Gastrocnemius medialis (tissue), 4 donors: ENCODE measurements around the gene ADCY9. TPM values are rescaled to one million over a fixed set of nuclear protein-coding genes. Genes with fewer than 3 reads are reported as not detected.
"Not testable (repeated sequence)": the region's sequence is repeated elsewhere in the genome, so short reads cannot be mapped to it uniquely, and the experiment has no call there.

Experiments used
- ATAC-seq, 2 donors: fragments of 150-250 bp; one replicate each; pipeline ENCODE4 v1.9.1; 2016
- DNase-seq, 2 donors: peaks; one replicate each; pipeline ENCODE4 v3.0.0-alpha.2; 2019
- H3K27ac ChIP-seq, 4 donors: fragments of 200-600 bp; sonication (generic); 1 replicate in 1 of 4; 2 replicates in 3 of 4; pipeline ENCODE4 v1.5.1; 2016 to 2018; ENCODE audit warnings: mild to moderate bottlenecking in 2 of 4, moderate library complexity in 1 of 4
- H3K27me3 ChIP-seq, 3 donors: fragments of 200-600 bp; sonication (generic) in 2 of 3; 1 replicate in 1 of 3; 2 replicates in 2 of 3; pipeline versions ENCODE4 v1.5.1 to v1.6.0; 2016 to 2019; ENCODE audit warnings: mild to moderate bottlenecking in 1 of 3, moderate library complexity in 1 of 3
- H3K36me3 ChIP-seq, 2 donors: fragments of 200-600 bp; sonication (generic) in 1 of 2; one replicate each; pipeline ENCODE4 v1.5.1; 2017 to 2018
- H3K4me1 ChIP-seq, 2 donors: fragments of 200-600 bp; sonication (generic) in 1 of 2; one replicate each; pipeline ENCODE4 v1.5.1; 2016 to 2017; ENCODE audit warnings: mild to moderate bottlenecking in 2 of 2
- H3K4me3 ChIP-seq, 4 donors: fragments of 200-600 bp; sonication (generic) in 3 of 4; 1 replicate in 1 of 4; 2 replicates in 3 of 4; pipeline ENCODE4 v1.5.1; 2016 to 2019; ENCODE audit warnings: mild to moderate bottlenecking in 2 of 4
- H3K9me3 ChIP-seq, 3 donors: fragments of 200-600 bp; sonication (generic) in 2 of 3; 1 replicate in 1 of 3; 2 replicates in 2 of 3; pipeline ENCODE4 v1.5.1; 2016 to 2019
- POLR2A ChIP-seq, 2 donors: fragments of 450-650 bp; IDR thresholded peaks; one replicate each; pipeline ENCODE4 v1.6.1; 2017; ENCODE audit warnings: antibody characterized with exemption in 2 of 2, mild to moderate bottlenecking in 2 of 2, moderate library complexity in 2 of 2
- in situ Hi-C, 4 donors: fragments of 200-750 bp; cut with MboI; loops; one replicate each; pipeline versions ENCODE4 v1.15.0 to v1.8.0; 2017; ENCODE audit warnings: low sequenced_read_pairs in 4 of 4
- intact Hi-C: fragments of 100-400 bp; cut with DNase I; formaldehyde crosslinking; loops from one replicate; pipeline ENCODE4 v1.15.1; 2023; ENCODE audit warnings: low total_unique reads
- total RNA-seq, 4 donors: library from RNA; depleted of rRNA; stranded (reverse); fragments of >200 nt; gene quantifications; one replicate each; pipeline versions ENCODE4 v1.1.0 to v1.2.3, GENCODE V29; 2016
- TF ChIP-seq, protein P1 (sequence below), 5 experiments: fragments of 450-650 bp in 3 of 5; fragments of 200-600 bp in 2 of 5; sonication (generic) in 2 of 5; IDR thresholded peaks in 4 of 5; conservative IDR thresholded peaks in 1 of 5; 1 replicate in 4 of 5; 2 replicates in 1 of 5; pipeline ENCODE4 v1.5.1; 2016 to 2019; ENCODE audit warnings: antibody characterized with exemption in 5 of 5, mild to moderate bottlenecking in 3 of 5, moderate library complexity in 3 of 5

ADCY9 gene
- total RNA-seq, 4 donors from 2014 or later: 84.9 to 223 (median 163) TPM

DNA sequence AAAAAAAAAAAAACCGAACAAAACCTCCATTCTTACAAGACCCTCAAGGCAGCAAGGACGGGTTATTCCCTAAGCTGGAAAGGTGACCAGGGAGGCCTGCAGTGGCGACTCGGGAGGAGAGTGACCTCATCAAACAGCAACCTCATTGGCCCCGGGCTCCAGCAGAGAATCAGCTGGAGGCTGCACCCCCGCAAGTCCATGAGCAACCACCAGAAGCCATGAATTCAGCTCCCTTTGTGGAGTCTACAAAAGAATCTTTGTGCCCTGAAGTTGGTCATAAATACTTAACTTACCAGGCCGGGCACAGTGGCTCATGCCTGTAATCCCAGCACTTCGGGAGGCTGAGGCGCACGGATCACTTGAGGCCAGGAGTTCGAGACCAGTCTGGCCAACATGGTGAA is 154.8 kb downstream of the ADCY9 start:
- H3K4me1 ChIP-seq: peaks cover 18 to 28% of the 10 kb centered on the region in 2 donors
- H3K27me3 ChIP-seq: no peaks in the 10 kb centered on the region
- ATAC-seq: peak in 1 of 2 donors; percentile 31
- TF ChIP-seq, protein P1, sequence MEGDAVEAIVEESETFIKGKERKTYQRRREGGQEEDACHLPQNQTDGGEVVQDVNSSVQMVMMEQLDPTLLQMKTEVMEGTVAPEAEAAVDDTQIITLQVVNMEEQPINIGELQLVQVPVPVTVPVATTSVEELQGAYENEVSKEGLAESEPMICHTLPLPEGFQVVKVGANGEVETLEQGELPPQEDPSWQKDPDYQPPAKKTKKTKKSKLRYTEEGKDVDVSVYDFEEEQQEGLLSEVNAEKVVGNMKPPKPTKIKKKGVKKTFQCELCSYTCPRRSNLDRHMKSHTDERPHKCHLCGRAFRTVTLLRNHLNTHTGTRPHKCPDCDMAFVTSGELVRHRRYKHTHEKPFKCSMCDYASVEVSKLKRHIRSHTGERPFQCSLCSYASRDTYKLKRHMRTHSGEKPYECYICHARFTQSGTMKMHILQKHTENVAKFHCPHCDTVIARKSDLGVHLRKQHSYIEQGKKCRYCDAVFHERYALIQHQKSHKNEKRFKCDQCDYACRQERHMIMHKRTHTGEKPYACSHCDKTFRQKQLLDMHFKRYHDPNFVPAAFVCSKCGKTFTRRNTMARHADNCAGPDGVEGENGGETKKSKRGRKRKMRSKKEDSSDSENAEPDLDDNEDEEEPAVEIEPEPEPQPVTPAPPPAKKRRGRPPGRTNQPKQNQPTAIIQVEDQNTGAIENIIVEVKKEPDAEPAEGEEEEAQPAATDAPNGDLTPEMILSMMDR (IDR thresholded peaks at IDR 0.05 in 4 of 5, conservative IDR thresholded peaks at IDR 0.05 in 1 of 5): no peak
- TF ChIP-seq POLR2A (IDR thresholded peaks at IDR 0.05): no peak
- intact Hi-C loops: no loop called here
- no peaks in the 10 kb centered on the region for H3K9me3 ChIP-seq
- H3K4me3 ChIP-seq: peak overlapping the region; percentile 59 to 72 (median 61)
- peak overlapping the region; percentile 41 to 76 (median 72) for H3K27ac ChIP-seq
- peaks cover 0 to 18% of the 10 kb centered on the region in 2 donors for H3K36me3 ChIP-seq
- DNase-seq: no peak
- in situ Hi-C loops: no loop called here

DNA sequence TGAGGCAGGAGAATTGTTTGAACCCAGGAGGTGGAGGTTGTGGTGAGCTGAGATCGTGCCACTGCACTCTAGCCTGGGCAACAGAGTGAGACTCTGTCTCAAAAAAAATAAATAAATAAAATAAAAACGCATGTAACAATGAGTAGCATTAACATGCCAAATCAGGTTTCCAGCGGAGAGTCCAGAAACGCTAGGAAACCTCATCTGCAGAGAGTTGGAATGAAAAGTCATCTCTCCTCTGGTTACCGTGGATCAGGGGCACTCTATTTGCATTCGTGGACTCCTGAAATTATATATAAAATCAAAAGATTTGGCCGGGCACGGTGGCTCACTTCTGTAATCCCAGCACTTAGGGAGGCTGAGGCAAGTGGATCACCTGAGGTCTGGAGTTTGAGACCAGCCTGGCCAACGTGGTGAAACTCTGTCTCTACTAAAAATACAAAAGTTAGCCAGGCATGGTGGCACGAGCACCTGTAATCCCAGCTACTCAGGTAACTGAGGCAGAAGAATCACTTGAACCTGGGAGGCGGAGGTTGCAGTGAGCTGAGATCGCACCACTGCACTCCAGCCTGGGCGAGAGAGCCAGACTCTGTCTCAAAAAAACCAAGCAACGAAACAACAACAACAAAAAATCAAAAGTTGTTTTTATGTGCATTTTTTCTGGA is 156.2 kb downstream of the ADCY9 start:
- DNase-seq, H3K27me3 ChIP-seq, in situ Hi-C loops, H3K36me3 ChIP-seq, intact Hi-C loops, H3K9me3 ChIP-seq: not testable (repeated sequence)
- H3K27ac ChIP-seq: peak overlapping the region; percentile 41 to 76 (median 72)
- peak overlapping the region; percentile 59 to 72 (median 61) for H3K4me3 ChIP-seq
- peak; percentile 10 to 15 for ATAC-seq
- H3K4me1 ChIP-seq: peaks cover 18 to 28% of the 10 kb centered on the region in 2 donors

DNA sequence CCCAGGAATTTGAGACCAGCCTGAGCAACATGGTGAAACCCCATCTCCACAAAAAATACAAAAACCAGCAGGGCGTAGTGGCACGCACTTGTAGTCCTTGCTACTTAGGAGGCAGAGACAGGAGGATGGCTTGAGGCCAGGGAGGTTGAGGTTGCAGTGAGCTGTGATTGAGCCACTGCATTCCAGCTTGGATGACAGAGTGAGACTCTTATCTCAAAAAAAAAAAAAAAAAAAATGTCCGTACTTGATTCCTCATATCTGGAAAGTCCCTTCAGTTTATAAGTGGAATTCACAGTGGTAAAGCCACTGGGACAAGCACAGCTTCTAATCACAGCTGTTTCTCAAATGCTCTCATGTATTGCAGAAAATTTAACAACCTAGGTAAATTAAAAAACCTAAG is 157.1 kb downstream of the ADCY9 start:
- H3K4me3 ChIP-seq: no peak overlapping the region
- no peak for DNase-seq
- intact Hi-C loops: no loop called here
- no peaks in the 10 kb centered on the region for H3K36me3 ChIP-seq
- H3K9me3 ChIP-seq: no peaks in the 10 kb centered on the region
- H3K27me3 ChIP-seq: no peaks in the 10 kb centered on the region
- no peak for ATAC-seq
- in situ Hi-C loops: no loop called here
- H3K4me1 ChIP-seq: peaks cover 18 to 28% of the 10 kb centered on the region in 2 donors
- TF ChIP-seq POLR2A (IDR thresholded peaks at IDR 0.05): no peak
- TF ChIP-seq, protein P1 (IDR thresholded peaks at IDR 0.05 in 4 of 5, conservative IDR thresholded peaks at IDR 0.05 in 1 of 5): no peak
- no peak overlapping the region for H3K27ac ChIP-seq

DNA sequence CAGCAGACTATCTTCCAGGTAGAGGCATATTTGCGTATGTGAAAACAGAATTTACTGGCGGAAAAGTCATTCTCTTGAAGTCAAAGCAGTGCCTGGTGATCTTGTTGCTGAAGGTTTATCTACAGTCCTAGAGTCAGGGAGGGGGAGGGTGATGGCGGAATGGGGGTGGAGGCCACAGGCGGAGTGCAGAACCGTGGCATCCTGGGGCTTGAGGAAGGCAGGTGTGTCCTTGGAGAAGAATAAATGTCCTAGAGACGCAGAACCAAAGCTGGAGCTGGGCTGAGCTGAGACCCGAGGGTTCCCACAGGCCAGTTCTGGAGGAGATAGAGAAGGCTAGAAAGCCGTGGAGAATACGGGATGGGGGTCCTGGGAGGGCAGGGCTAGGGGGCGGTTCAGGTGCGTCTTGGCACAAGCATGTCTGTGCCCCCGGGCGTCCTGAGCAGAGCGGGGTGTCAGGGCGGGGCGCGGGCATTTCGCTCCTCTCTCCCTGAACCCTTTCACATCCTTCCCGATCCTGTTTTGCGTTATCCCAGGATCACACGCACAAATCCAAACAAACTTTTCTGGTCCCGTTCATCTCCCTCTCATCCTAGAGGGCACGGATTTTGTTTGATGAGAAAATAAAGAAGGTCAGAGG is 158.8 kb downstream of the ADCY9 start:
- DNase-seq (no peak), ATAC-seq (no peak)
- H3K36me3 ChIP-seq: no peaks in the 10 kb centered on the region
- H3K27ac ChIP-seq: no peak overlapping the region
- H3K27me3 ChIP-seq: no peaks in the 10 kb centered on the region
- H3K4me1 ChIP-seq: peaks cover 17 to 24% of the 10 kb centered on the region in 2 donors
- no peak for TF ChIP-seq POLR2A (IDR thresholded peaks at IDR 0.05)
- TF ChIP-seq, protein P1 (IDR thresholded peaks at IDR 0.05 in 4 of 5, conservative IDR thresholded peaks at IDR 0.05 in 1 of 5): no peak
- in situ Hi-C loops (no loop called here), intact Hi-C loops (no loop called here)
- no peak overlapping the region for H3K4me3 ChIP-seq
- H3K9me3 ChIP-seq: no peaks in the 10 kb centered on the region

DNA sequence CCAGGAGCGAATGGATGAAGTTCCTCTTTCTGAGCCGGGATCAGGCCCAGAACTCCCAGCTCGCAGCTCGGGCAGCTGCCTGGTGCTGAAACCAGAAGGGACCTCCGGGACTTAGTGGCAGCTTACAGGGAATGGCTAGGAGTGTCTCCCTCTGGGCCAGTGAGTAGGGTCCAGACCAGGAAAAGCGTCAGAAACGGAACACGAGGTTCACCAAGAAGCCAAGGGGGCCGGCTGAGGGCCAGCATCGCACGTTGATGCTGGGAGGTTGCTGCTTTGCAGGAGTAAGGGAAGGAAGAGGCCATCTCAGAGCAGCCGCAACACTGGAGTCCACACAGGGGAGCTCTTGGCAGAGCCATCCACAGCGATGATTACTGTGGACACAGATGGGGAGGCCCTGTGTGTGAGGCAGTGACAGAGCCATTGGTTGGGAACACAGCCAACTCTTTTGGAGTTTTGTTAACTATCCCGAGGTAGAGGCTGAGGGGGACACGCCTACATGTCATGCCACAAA is 161.8 kb downstream of the ADCY9 start:
- Histone ChIP-seq H3K4me1 (peaks cover 28 to 37% of the 10 kb centered on the region in 2 donors), H3K36me3 (no peaks in the 10 kb centered on the region), H3K4me3 (no peak overlapping the region), H3K27ac (no peak overlapping the region), H3K27me3 (no peaks in the 10 kb centered on the region), H3K9me3 (no peaks in the 10 kb centered on the region)
- DNase-seq (no peak), ATAC-seq (no peak)
- TF ChIP-seq, protein P1 (IDR thresholded peaks at IDR 0.05 in 4 of 5, conservative IDR thresholded peaks at IDR 0.05 in 1 of 5): no peak
- TF ChIP-seq POLR2A (IDR thresholded peaks at IDR 0.05): no peak
- in situ Hi-C loops (no loop called here), intact Hi-C loops (no loop called here)
